Fibroblast of lung (primary cell): ENCODE results near the gene CORO2A. TPM values are rescaled to one million over a fixed set of nuclear protein-coding genes. Genes with fewer than 3 reads are reported as not detected.

Source experiments
- DNase-seq, 2 donors: peaks; one replicate each; pipeline versions ENCODE4 v3.0.0 to v3.0.0-alpha.2; 2010; ENCODE audit warnings: low read depth in 2 of 2
- H2AFZ ChIP-seq: 2 replicates; pipeline ENCODE4 v1.5.1; 2012; ENCODE audit warnings: low read length, control low read depth, inconsistent platforms
- H3K27ac ChIP-seq: 2 replicates; pipeline ENCODE4 v1.5.1; 2011; ENCODE audit warnings: low read length, control low read depth; ENCODE audit not compliant: insufficient read depth
- H3K27me3 ChIP-seq: 2 replicates; pipeline ENCODE4 v1.5.1; 2011; ENCODE audit warnings: mild to moderate bottlenecking, low read length; ENCODE audit not compliant: control insufficient read depth, insufficient read depth
- H3K36me3 ChIP-seq: 2 replicates; pipeline ENCODE4 v1.5.1; 2011; ENCODE audit warnings: low read length; ENCODE audit not compliant: control insufficient read depth, insufficient read depth
- H3K4me1 ChIP-seq: 2 replicates; pipeline ENCODE4 v1.5.1; 2011; ENCODE audit warnings: low read length; ENCODE audit not compliant: control insufficient read depth, insufficient read depth; ENCODE audit errors: extremely low read depth
- H3K4me2 ChIP-seq: 2 replicates; pipeline ENCODE4 v1.5.1; 2011; ENCODE audit warnings: low read length, control low read depth; ENCODE audit not compliant: insufficient read depth; ENCODE audit errors: extremely low read depth
- H3K4me3 ChIP-seq, 4 experiments: fragments of 200-600 bp in 1 of 4; sonication (generic) in 1 of 4; replicated peaks in 1 of 4; 2 replicates each; pipeline ENCODE4 v1.5.1; 2011 to 2016; ENCODE audit warnings: low read length in 4 of 4, low read depth in 3 of 4, mild to moderate bottlenecking in 3 of 4, control low read depth in 2 of 4, inconsistent platforms in 1 of 4, mixed read lengths in 1 of 4; ENCODE audit not compliant: insufficient read depth in 1 of 4; ENCODE audit errors: control extremely low read depth in 1 of 4
- H3K79me2 ChIP-seq: 2 replicates; pipeline ENCODE4 v1.5.1; 2012; ENCODE audit warnings: mild to moderate bottlenecking, low read length, inconsistent platforms; ENCODE audit not compliant: control insufficient read depth, insufficient read depth
- H3K9ac ChIP-seq: 2 replicates; pipeline ENCODE4 v1.5.1; 2011; ENCODE audit warnings: mild to moderate bottlenecking, low read length, control low read depth; ENCODE audit not compliant: insufficient read depth
- H3K9me3 ChIP-seq: 2 replicates; pipeline ENCODE4 v1.5.1; 2012; ENCODE audit warnings: low read depth, low read length; ENCODE audit not compliant: control insufficient read depth, insufficient read depth
- H4K20me1 ChIP-seq: 2 replicates; pipeline ENCODE4 v1.5.1; 2011; ENCODE audit warnings: low read length; ENCODE audit not compliant: control insufficient read depth, insufficient read depth; ENCODE audit errors: extremely low read depth
- CTCF ChIP-seq, 2 donors: IDR thresholded peaks in 1 of 2; conservative IDR thresholded peaks in 1 of 2; 1 replicate in 1 of 2; 2 replicates in 1 of 2; pipeline ENCODE4 v1.5.1; 2011 to 2012; ENCODE audit warnings: low read length in 2 of 2, control low read depth in 1 of 2, inconsistent platforms in 1 of 2, low read depth in 1 of 2, mild to moderate bottlenecking in 1 of 2
- EZH2 ChIP-seq: IDR thresholded peaks from 2 replicates; pipeline ENCODE4 v1.5.1; 2012; ENCODE audit warnings: low read length, control low read depth, mild to moderate bottlenecking; ENCODE audit errors: missing control alignments
- polyA plus RNA-seq, 2 donors: library from polyadenylated mRNA; depleted of rRNA in 1 of 2; stranded (reverse) in 1 of 2; unstranded in 1 of 2; fragments of >200 nt; gene quantifications; 2 replicates each; pipeline ENCODE4 v1.2.1, GENCODE V29; 2011 to 2012; ENCODE audit warnings: missing spikeins in 1 of 2
- total RNA-seq: library from RNA; depleted of rRNA; stranded (reverse); fragments of >200 nt; gene quantifications from 2 replicates; pipeline ENCODE4 v1.2.1, GENCODE V29; 2014

CORO2A gene
- total and polyA plus RNA-seq, 2 donors (not counting 1 experiment from before 2014, with no cell fraction given), result 0.11 to 0.50 TPM

DNA sequence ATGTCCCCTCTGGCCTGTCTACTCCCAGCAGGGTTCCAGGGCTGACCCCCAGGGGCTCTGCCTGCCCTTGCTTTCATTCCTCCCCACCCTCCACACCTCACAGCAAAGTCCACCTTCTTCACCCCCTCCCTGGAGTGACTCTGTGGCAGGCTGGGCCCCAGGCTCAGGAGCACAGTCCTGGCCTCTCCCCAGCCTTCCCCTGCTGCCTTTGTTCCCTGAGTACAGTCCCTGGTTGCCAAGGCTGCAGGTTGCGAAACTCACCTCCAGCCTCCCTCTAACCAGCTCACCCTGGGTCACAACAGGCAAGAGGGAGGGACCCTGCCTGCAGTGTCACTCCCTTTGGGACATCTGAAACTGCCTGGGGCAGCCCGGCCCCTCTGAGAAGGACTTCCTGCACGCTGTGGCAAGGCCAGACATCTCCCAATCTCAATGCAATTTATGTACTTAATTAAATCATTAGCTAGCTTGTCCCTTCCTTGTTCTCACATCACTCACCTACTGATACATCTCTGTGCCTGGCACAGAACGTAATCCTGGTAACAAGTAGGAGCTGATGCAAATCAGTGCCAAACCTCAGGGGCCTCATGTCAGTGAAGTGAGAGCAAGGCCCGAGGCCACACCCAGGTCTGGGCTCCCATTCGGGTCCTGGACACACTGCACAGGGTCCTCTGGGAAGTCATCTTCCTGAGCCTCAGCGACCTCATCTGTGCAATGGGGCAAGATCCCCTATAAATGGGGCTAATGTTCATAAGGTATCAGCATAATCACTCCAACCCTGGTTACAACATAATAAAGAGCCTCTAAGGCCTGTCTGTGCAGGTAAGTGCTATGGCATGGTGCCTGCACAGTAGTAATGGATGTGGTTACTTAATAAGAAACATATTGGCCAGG is 46.1 kb downstream of the CORO2A start:
- no peak overlapping the region for H3K9ac ChIP-seq
- H3K36me3 ChIP-seq, result no peaks in the 10 kb centered on the region
- H3K4me3 ChIP-seq, result no peak overlapping the region
- H2AFZ ChIP-seq, result no peak overlapping the region
- H3K79me2 ChIP-seq, result no peaks in the 10 kb centered on the region
- H3K27ac ChIP-seq, result no peak overlapping the region
- H4K20me1 ChIP-seq, result no peaks in the 10 kb centered on the region
- TF ChIP-seq EZH2 (no peak), CTCF (conservative IDR thresholded peaks at IDR 0.05 in 1 of 2, IDR thresholded peaks at IDR 0.05 in 1 of 2; ENCODE audit: low read depth in 1 of 2, low read length in 2 of 2) (no peak)
- no peaks in the 10 kb centered on the region for H3K9me3 ChIP-seq
- DNase-seq, result peak in 1 of 2 donors; percentile 38
- no peak overlapping the region for H3K4me2 ChIP-seq
- H3K27me3 ChIP-seq, result peaks cover 7% of the 10 kb centered on the region
- H3K4me1 ChIP-seq, result no peaks in the 10 kb centered on the region

GRCh38 chr9:98144631-98145030 is 47.8 kb downstream of the CORO2A start:
- Histone ChIP-seq H3K4me2 (no peak overlapping the region), H3K9ac (no peak overlapping the region), H3K36me3 (no peaks in the 10 kb centered on the region), H3K27me3 (peaks cover 3% of the 10 kb centered on the region), H4K20me1 (no peaks in the 10 kb centered on the region), H2AFZ (no peak overlapping the region), H3K27ac (no peak overlapping the region), H3K4me3 (no peak overlapping the region), H3K79me2 (no peaks in the 10 kb centered on the region), H3K9me3 (no peaks in the 10 kb centered on the region), H3K4me1 (no peaks in the 10 kb centered on the region)
- no peak for DNase-seq
- TF ChIP-seq EZH2, result no peak
- no peak for TF ChIP-seq CTCF (conservative IDR thresholded peaks at IDR 0.05 in 1 of 2, IDR thresholded peaks at IDR 0.05 in 1 of 2; ENCODE audit: low read depth in 1 of 2, low read length in 2 of 2)

DNA sequence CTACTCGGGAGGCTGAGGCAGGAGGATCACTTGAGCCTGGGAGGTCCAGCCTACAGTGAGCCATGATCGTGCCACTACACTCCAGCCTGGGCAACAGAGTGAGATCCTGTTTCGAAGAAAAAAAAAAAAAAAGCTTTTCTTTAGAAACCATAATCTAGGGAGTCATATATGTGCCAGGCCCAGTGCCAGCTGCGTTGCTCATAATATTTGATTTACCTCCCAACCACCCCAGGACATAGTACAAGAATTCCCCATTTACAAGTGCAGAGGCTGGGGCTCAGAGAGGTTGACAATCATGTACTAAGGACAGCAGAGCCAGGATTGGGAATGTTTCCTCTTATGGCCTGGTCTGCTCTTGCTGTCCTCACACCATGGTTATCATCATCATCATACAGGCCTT is 48.4 kb downstream of the CORO2A start:
- no peaks in the 10 kb centered on the region for H3K4me1 ChIP-seq
- H3K4me2 ChIP-seq, result no peak overlapping the region
- H4K20me1 ChIP-seq, result no peaks in the 10 kb centered on the region
- peaks cover 3% of the 10 kb centered on the region for H3K27me3 ChIP-seq
- no peak overlapping the region for H2AFZ ChIP-seq
- H3K36me3 ChIP-seq, result no peaks in the 10 kb centered on the region
- no peak overlapping the region for H3K27ac ChIP-seq
- TF ChIP-seq CTCF (conservative IDR thresholded peaks at IDR 0.05 in 1 of 2, IDR thresholded peaks at IDR 0.05 in 1 of 2; ENCODE audit: low read depth in 1 of 2, low read length in 2 of 2) (no peak), EZH2 (no peak)
- no peak overlapping the region for H3K4me3 ChIP-seq
- H3K9me3 ChIP-seq, result no peaks in the 10 kb centered on the region
- no peak overlapping the region for H3K9ac ChIP-seq
- no peak for DNase-seq
- H3K79me2 ChIP-seq, result no peaks in the 10 kb centered on the region
